ENCODE data around the gene IL17RE. TPM values are rescaled to one million over a fixed set of nuclear protein-coding genes. Genes with fewer than 3 reads are reported as not detected.

Gene IL17RE
- total and polyA plus RNA-seq, 2 of the 13 experiments (the other 11 are each of a cell fraction or from before 2014, with no cell fraction given), result 14.5 to 24.1 TPM

- TF ChIP-seq, protein P1, sequence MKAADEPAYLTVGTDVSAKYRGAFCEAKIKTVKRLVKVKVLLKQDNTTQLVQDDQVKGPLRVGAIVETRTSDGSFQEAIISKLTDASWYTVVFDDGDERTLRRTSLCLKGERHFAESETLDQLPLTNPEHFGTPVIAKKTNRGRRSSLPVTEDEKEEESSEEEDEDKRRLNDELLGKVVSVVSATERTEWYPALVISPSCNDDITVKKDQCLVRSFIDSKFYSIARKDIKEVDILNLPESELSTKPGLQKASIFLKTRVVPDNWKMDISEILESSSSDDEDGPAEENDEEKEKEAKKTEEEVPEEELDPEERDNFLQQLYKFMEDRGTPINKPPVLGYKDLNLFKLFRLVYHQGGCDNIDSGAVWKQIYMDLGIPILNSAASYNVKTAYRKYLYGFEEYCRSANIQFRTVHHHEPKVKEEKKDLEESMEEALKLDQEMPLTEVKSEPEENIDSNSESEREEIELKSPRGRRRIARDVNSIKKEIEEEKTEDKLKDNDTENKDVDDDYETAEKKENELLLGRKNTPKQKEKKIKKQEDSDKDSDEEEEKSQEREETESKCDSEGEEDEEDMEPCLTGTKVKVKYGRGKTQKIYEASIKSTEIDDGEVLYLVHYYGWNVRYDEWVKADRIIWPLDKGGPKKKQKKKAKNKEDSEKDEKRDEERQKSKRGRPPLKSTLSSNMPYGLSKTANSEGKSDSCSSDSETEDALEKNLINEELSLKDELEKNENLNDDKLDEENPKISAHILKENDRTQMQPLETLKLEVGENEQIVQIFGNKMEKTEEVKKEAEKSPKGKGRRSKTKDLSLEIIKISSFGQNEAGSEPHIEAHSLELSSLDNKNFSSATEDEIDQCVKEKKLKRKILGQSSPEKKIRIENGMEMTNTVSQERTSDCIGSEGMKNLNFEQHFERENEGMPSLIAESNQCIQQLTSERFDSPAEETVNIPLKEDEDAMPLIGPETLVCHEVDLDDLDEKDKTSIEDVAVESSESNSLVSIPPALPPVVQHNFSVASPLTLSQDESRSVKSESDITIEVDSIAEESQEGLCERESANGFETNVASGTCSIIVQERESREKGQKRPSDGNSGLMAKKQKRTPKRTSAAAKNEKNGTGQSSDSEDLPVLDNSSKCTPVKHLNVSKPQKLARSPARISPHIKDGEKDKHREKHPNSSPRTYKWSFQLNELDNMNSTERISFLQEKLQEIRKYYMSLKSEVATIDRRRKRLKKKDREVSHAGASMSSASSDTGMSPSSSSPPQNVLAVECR (CRISPR knock-in tag; IDR thresholded peaks at IDR 0.05; ENCODE audit: borderline replicate concordance), result peak; percentile 40; the same call in 1 of the 2 replicates
- TF ChIP-seq SP4 (CRISPR knock-in tag; IDR thresholded peaks at IDR 0.05) (peak; percentile 15; the same call in 1 of the 2 replicates), ZNF337 (CRISPR knock-in tag; IDR thresholded peaks at IDR 0.05; ENCODE audit: borderline replicate concordance, low read depth) (no peak), BRD4 (CRISPR knock-in tag; IDR thresholded peaks at IDR 0.05) (peak; percentile 43; the same call in 1 of the 2 replicates), ZNF430 (CRISPR knock-in tag; IDR thresholded peaks at IDR 0.05) (0 out of 2 replicates have a peak, but pooled peaks have one; percentile 36), NPAS2 (CRISPR knock-in tag; IDR thresholded peaks at IDR 0.05; ENCODE audit: borderline replicate concordance) (no peak), SETDB1 (CRISPR knock-in tag; IDR thresholded peaks at IDR 0.05; ENCODE audit: borderline replicate concordance) (no peak), MYNN (CRISPR knock-in tag; IDR thresholded peaks at IDR 0.05; ENCODE audit: low read depth) (peak; percentile 30; the same call in 1 of the 2 replicates), KDM5B (CRISPR knock-in tag; IDR thresholded peaks at IDR 0.05; ENCODE audit: borderline replicate concordance) (peak; percentile 60; the same call in 1 of the 2 replicates), ZNF790 (CRISPR knock-in tag; IDR thresholded peaks at IDR 0.05; ENCODE audit: borderline replicate concordance) (no peak), DNMT3B (CRISPR knock-in tag; conservative IDR thresholded peaks at IDR 0.05) (no peak), SOX6 (IDR thresholded peaks at IDR 0.05) (no peak), SOX6 (CRISPR knock-in tag; IDR thresholded peaks at IDR 0.05) (peak; percentile 47; the same call in 1 of the 2 replicates), NR2C2 (CRISPR knock-in tag; IDR thresholded peaks at IDR 0.05; ENCODE audit: borderline replicate concordance) (no peak), FOXC1 (CRISPR knock-in tag; IDR thresholded peaks at IDR 0.05; ENCODE audit: borderline replicate concordance) (peak; percentile 48; the same call in 1 of the 2 replicates), PAWR (CRISPR knock-in tag; IDR thresholded peaks at IDR 0.05; ENCODE audit: borderline replicate concordance) (no peak), ZFY (CRISPR knock-in tag; IDR thresholded peaks at IDR 0.05) (peak; percentile 78)
- TF ChIP-seq, protein P2, sequence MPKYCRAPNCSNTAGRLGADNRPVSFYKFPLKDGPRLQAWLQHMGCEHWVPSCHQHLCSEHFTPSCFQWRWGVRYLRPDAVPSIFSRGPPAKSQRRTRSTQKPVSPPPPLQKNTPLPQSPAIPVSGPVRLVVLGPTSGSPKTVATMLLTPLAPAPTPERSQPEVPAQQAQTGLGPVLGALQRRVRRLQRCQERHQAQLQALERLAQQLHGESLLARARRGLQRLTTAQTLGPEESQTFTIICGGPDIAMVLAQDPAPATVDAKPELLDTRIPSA (CRISPR knock-in tag; IDR thresholded peaks at IDR 0.05; ENCODE audit: borderline replicate concordance), result no peak
- TF ChIP-seq, protein P3, sequence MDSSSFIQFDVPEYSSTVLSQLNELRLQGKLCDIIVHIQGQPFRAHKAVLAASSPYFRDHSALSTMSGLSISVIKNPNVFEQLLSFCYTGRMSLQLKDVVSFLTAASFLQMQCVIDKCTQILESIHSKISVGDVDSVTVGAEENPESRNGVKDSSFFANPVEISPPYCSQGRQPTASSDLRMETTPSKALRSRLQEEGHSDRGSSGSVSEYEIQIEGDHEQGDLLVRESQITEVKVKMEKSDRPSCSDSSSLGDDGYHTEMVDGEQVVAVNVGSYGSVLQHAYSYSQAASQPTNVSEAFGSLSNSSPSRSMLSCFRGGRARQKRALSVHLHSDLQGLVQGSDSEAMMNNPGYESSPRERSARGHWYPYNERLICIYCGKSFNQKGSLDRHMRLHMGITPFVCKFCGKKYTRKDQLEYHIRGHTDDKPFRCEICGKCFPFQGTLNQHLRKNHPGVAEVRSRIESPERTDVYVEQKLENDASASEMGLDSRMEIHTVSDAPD (CRISPR knock-in tag; IDR thresholded peaks at IDR 0.05), result 0 out of 2 replicates have a peak, but pooled peaks have one; percentile 56
- TF ChIP-seq, protein P4, sequence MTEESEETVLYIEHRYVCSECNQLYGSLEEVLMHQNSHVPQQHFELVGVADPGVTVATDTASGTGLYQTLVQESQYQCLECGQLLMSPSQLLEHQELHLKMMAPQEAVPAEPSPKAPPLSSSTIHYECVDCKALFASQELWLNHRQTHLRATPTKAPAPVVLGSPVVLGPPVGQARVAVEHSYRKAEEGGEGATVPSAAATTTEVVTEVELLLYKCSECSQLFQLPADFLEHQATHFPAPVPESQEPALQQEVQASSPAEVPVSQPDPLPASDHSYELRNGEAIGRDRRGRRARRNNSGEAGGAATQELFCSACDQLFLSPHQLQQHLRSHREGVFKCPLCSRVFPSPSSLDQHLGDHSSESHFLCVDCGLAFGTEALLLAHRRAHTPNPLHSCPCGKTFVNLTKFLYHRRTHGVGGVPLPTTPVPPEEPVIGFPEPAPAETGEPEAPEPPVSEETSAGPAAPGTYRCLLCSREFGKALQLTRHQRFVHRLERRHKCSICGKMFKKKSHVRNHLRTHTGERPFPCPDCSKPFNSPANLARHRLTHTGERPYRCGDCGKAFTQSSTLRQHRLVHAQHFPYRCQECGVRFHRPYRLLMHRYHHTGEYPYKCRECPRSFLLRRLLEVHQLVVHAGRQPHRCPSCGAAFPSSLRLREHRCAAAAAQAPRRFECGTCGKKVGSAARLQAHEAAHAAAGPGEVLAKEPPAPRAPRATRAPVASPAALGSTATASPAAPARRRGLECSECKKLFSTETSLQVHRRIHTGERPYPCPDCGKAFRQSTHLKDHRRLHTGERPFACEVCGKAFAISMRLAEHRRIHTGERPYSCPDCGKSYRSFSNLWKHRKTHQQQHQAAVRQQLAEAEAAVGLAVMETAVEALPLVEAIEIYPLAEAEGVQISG (CRISPR knock-in tag; IDR thresholded peaks at IDR 0.05), result peak; percentile 11; the same call in 1 of the 2 replicates
Observed at GRCh38 chr3:9864200-9864927, 38.3 kb upstream of the IL17RE start (continued).

Data from HepG2 (cell line).